ENCODE measurements around the gene ADCY2. TPM values are rescaled to one million over a fixed set of nuclear protein-coding genes. Genes with fewer than 3 reads are reported as not detected.

The ADCY2 gene
- total RNA-seq, 1 donor from 2014 or later = 0.95 TPM

GRCh38 chr5:7468742-7469141, 72.8 kb downstream of the ADCY2 start:
- Mint-ChIP-seq H3K9me3 (ENCODE audit: low read depth) (peaks cover 15% of the 10 kb centered on the region), H3K27me3 (ENCODE audit: low read depth) (no peaks in the 10 kb centered on the region), H3K27ac (ENCODE audit: unreplicated experiment) (no peak overlapping the region), H3K4me3 (ENCODE audit: unreplicated experiment) (no peak overlapping the region), H3K4me1 (ENCODE audit: low read depth) (no peaks in the 10 kb centered on the region), H3K36me3 (ENCODE audit: low read depth) (peaks cover 5% of the 10 kb centered on the region)
- TF ChIP-seq, protein P1, sequence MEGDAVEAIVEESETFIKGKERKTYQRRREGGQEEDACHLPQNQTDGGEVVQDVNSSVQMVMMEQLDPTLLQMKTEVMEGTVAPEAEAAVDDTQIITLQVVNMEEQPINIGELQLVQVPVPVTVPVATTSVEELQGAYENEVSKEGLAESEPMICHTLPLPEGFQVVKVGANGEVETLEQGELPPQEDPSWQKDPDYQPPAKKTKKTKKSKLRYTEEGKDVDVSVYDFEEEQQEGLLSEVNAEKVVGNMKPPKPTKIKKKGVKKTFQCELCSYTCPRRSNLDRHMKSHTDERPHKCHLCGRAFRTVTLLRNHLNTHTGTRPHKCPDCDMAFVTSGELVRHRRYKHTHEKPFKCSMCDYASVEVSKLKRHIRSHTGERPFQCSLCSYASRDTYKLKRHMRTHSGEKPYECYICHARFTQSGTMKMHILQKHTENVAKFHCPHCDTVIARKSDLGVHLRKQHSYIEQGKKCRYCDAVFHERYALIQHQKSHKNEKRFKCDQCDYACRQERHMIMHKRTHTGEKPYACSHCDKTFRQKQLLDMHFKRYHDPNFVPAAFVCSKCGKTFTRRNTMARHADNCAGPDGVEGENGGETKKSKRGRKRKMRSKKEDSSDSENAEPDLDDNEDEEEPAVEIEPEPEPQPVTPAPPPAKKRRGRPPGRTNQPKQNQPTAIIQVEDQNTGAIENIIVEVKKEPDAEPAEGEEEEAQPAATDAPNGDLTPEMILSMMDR (IDR thresholded peaks at IDR 0.05) = no peak
- DNase-seq (ENCODE audit: low spot score) = no peak

GRCh38 chr5:7471710-7472109, 75.8 kb downstream of the ADCY2 start:
- Mint-ChIP-seq H3K9me3 (ENCODE audit: low read depth) (peaks cover 17% of the 10 kb centered on the region), H3K4me1 (ENCODE audit: low read depth) (no peaks in the 10 kb centered on the region), H3K4me3 (ENCODE audit: unreplicated experiment) (no peak overlapping the region), H3K27me3 (ENCODE audit: low read depth) (no peaks in the 10 kb centered on the region), H3K27ac (ENCODE audit: unreplicated experiment) (no peak overlapping the region), H3K36me3 (ENCODE audit: low read depth) (peaks cover 5% of the 10 kb centered on the region)
- no peak for DNase-seq (ENCODE audit: low spot score)
- TF ChIP-seq, protein P1 (IDR thresholded peaks at IDR 0.05) = no peak

DNA sequence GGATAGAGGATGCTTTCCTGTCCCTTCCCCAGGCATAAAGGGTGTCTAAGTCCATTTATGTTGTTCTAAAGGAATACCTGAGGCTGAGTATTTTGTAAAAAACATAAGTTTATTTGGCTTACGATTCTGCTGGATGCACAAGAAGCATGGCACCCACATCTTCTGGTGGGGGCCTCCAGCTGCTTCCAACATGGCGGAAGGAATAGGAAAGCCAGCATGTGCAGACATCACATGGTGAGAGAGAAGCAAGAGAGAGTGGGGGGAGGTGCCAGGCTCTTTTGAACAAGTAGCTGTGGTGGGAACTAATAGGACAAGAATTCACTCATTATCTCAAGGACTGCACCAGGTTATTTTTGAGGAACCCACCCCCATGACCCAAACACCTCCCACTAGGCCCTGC, 77.2 kb downstream of the ADCY2 start:
- Mint-ChIP-seq H3K4me3 (ENCODE audit: unreplicated experiment) (no peak overlapping the region), H3K27me3 (ENCODE audit: low read depth) (no peaks in the 10 kb centered on the region), H3K36me3 (ENCODE audit: low read depth) (peaks cover 5% of the 10 kb centered on the region), H3K27ac (ENCODE audit: unreplicated experiment) (no peak overlapping the region), H3K9me3 (ENCODE audit: low read depth) (peaks cover 17% of the 10 kb centered on the region), H3K4me1 (ENCODE audit: low read depth) (no peaks in the 10 kb centered on the region)
- no peak for DNase-seq (ENCODE audit: low spot score)
- TF ChIP-seq, protein P1 (IDR thresholded peaks at IDR 0.05) = no peak

- TF ChIP-seq, protein P1 (IDR thresholded peaks at IDR 0.05) = no peak
- no peak overlapping the region for H3K4me3 Mint-ChIP-seq (ENCODE audit: unreplicated experiment)
- no peak overlapping the region for H3K27ac Mint-ChIP-seq (ENCODE audit: unreplicated experiment)
Measured at GRCh38 chr5:7473668-7474215, 77.8 kb downstream of the ADCY2 start.

GRCh38 chr5:7474821-7475403, 79.0 kb downstream of the ADCY2 start:
- peaks cover 17% of the 10 kb centered on the region for H3K9me3 Mint-ChIP-seq (ENCODE audit: low read depth)
- DNase-seq (ENCODE audit: low spot score) = no peak
- H3K36me3 Mint-ChIP-seq (ENCODE audit: low read depth) = peaks cover 5% of the 10 kb centered on the region
- no peaks in the 10 kb centered on the region for H3K27me3 Mint-ChIP-seq (ENCODE audit: low read depth)
- H3K4me3 Mint-ChIP-seq (ENCODE audit: unreplicated experiment) = no peak overlapping the region
- no peaks in the 10 kb centered on the region for H3K4me1 Mint-ChIP-seq (ENCODE audit: low read depth)
- no peak overlapping the region for H3K27ac Mint-ChIP-seq (ENCODE audit: unreplicated experiment)
- TF ChIP-seq, protein P1 (IDR thresholded peaks at IDR 0.05) = no peak

More at GRCh38 chr5:7473668-7474215, 77.8 kb downstream of the ADCY2 start:
- peaks cover 17% of the 10 kb centered on the region for H3K9me3 Mint-ChIP-seq (ENCODE audit: low read depth)
- no peak for DNase-seq (ENCODE audit: low spot score)
- H3K36me3 Mint-ChIP-seq (ENCODE audit: low read depth) = peaks cover 5% of the 10 kb centered on the region
- no peaks in the 10 kb centered on the region for H3K27me3 Mint-ChIP-seq (ENCODE audit: low read depth)
- no peaks in the 10 kb centered on the region for H3K4me1 Mint-ChIP-seq (ENCODE audit: low read depth)

Data from chondrocyte (in vitro differentiated cells).